ENCODE results near the gene H2BW2. TPM values are rescaled to one million over a fixed set of nuclear protein-coding genes. Genes with fewer than 3 reads are reported as not detected.

H2BW2 gene
- total RNA-seq, 1 donor from 2014 or later: not detected

DNA sequence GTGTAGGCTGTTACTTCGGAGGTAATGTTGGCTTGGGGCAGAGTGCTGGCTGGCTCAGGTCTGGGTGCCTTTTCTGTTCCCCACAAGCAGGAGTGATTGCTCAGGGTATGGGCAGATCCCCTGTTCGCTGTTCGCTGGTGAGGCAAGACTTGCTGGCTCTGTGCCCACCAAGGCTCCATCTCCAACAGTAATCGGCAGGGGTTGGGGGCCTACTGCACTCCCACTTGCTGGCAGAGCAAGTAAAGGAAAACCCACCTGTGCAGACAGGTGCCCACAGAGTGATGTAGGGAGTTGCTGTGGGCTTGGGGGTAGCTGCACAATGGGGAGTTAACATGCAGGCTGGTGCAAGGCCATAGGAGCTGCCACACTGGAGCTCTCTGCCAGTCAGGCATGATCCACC, 44.3 kb downstream of the H2BW2 start:
- peak; percentile 81 for DNase-seq (ENCODE audit: extremely low spot score, unreplicated experiment)
- Mint-ChIP-seq H3K4me3 (ENCODE audit: unreplicated experiment) (no peak overlapping the region), H3K27me3 (ENCODE audit: unreplicated experiment) (no peaks in the 10 kb centered on the region), H3K9me3 (ENCODE audit: unreplicated experiment) (peaks cover 6% of the 10 kb centered on the region), H3K27ac (ENCODE audit: unreplicated experiment) (no peak overlapping the region), H3K36me3 (ENCODE audit: unreplicated experiment) (no peaks in the 10 kb centered on the region), H3K4me1 (ENCODE audit: unreplicated experiment) (no peaks in the 10 kb centered on the region)
- TF ChIP-seq, protein P1, sequence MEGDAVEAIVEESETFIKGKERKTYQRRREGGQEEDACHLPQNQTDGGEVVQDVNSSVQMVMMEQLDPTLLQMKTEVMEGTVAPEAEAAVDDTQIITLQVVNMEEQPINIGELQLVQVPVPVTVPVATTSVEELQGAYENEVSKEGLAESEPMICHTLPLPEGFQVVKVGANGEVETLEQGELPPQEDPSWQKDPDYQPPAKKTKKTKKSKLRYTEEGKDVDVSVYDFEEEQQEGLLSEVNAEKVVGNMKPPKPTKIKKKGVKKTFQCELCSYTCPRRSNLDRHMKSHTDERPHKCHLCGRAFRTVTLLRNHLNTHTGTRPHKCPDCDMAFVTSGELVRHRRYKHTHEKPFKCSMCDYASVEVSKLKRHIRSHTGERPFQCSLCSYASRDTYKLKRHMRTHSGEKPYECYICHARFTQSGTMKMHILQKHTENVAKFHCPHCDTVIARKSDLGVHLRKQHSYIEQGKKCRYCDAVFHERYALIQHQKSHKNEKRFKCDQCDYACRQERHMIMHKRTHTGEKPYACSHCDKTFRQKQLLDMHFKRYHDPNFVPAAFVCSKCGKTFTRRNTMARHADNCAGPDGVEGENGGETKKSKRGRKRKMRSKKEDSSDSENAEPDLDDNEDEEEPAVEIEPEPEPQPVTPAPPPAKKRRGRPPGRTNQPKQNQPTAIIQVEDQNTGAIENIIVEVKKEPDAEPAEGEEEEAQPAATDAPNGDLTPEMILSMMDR (IDR thresholded peaks at IDR 0.05): no peak

DNA sequence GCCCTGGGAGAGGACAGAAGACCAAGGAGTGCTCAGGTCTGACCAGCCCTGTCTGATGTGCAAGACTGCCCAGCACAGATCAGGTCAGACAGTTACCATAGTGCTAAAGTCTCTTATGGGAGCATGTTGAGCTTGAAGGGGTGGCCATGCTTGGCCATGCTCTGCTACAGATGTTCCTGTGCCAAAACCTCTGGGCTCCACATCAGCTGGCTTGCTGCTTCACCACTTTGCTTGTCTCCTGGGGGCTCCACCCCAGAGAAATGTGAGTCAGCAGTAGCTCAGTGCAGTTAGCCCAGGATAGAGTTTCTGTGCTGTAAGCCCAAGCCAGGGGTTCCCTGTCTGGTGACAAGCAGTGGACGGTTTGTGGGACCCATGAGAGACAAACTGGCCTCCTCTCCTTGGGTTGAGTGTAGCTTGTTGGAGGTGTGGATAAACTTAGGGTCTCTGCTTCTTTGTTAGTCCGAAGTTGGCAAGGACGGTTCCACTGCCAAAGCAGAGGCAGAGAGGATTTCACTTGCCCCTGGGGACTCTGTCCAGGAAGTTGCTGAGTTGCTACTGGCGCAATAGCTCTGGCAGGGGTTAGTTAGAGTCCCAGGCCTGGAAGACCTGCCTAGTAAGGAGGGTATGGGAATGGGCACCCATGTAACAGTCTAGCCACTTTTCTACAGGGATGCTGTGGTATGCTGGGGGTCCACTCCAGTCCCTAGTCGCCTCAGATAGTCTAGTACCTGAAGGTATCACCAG, 45.0 kb downstream of the H2BW2 start:
- TF ChIP-seq, protein P1 (IDR thresholded peaks at IDR 0.05): no peak
- Mint-ChIP-seq H3K4me3 (ENCODE audit: unreplicated experiment) (no peak overlapping the region), H3K27me3 (ENCODE audit: unreplicated experiment) (no peaks in the 10 kb centered on the region), H3K36me3 (ENCODE audit: unreplicated experiment) (no peaks in the 10 kb centered on the region), H3K9me3 (ENCODE audit: unreplicated experiment) (peaks cover 6% of the 10 kb centered on the region), H3K27ac (ENCODE audit: unreplicated experiment) (no peak overlapping the region), H3K4me1 (ENCODE audit: unreplicated experiment) (no peaks in the 10 kb centered on the region)
- DNase-seq (ENCODE audit: extremely low spot score, unreplicated experiment): no peak

DNA sequence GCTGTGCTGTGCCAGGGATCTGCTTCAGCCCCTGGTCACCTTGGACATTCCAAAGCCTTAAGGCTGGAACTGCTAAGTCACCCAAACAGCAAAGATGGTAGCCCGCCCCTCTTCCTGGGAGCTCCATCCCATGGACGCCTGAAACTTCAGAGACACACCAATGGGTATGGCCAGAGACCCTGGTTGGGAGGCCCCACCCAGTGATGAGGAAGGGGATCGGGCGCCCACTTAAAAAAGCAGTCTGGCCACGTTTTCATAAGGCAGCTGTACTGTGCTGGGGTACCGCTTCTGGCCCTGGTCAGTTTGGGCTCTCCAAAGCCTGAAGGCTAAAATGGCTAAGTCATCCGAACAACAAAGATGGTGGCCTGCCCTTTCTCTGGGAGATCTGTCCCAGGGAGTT, 45.7 kb downstream of the H2BW2 start:
- no peak overlapping the region for H3K27ac Mint-ChIP-seq (ENCODE audit: unreplicated experiment)
- TF ChIP-seq, protein P1 (IDR thresholded peaks at IDR 0.05): no peak
- no peaks in the 10 kb centered on the region for H3K36me3 Mint-ChIP-seq (ENCODE audit: unreplicated experiment)

DNA sequence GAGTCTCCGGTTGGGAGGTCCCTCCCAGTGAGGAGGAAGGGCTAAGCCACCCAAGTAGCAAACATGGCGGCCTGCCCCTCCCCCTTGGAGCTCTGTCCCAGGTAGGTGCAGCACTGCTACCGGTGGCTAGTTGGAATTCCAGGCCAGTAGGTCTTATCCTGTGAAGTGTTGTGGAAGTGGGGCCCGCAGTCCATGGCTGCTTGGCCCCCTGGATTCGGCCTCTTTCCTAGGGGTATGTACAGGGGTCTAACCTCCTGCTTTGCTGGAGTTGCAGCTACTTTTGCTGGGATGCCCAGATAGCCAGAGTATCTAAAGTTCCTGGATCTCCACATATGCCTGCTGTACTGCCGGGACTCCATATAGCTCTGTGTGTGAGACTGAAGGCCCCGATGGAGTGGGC, 46.2 kb downstream of the H2BW2 start:
- Mint-ChIP-seq H3K9me3 (ENCODE audit: unreplicated experiment) (peaks cover 6% of the 10 kb centered on the region), H3K27me3 (ENCODE audit: unreplicated experiment) (no peaks in the 10 kb centered on the region), H3K4me3 (ENCODE audit: unreplicated experiment) (no peak overlapping the region), H3K27ac (ENCODE audit: unreplicated experiment) (no peak overlapping the region), H3K4me1 (ENCODE audit: unreplicated experiment) (no peaks in the 10 kb centered on the region), H3K36me3 (ENCODE audit: unreplicated experiment) (no peaks in the 10 kb centered on the region)
- TF ChIP-seq, protein P1 (IDR thresholded peaks at IDR 0.05): no peak
- DNase-seq (ENCODE audit: extremely low spot score, unreplicated experiment): no peak

More for the DNA sequence above, 45.7 kb downstream of the H2BW2 start:
- DNase-seq (ENCODE audit: extremely low spot score, unreplicated experiment): no peak
- no peaks in the 10 kb centered on the region for H3K4me1 Mint-ChIP-seq (ENCODE audit: unreplicated experiment)
- no peaks in the 10 kb centered on the region for H3K27me3 Mint-ChIP-seq (ENCODE audit: unreplicated experiment)
- no peak overlapping the region for H3K4me3 Mint-ChIP-seq (ENCODE audit: unreplicated experiment)
- peaks cover 6% of the 10 kb centered on the region for H3K9me3 Mint-ChIP-seq (ENCODE audit: unreplicated experiment)

Other genes with a start within 250 kb of the H2BW2 start
- 2.0 and 2.4 TPM in 2 replicates for gene RAB9B, start 207.7 kb upstream of the H2BW2 start, total RNA-seq
- 13.5 and 16.2 TPM in 2 replicates for gene TMSB15B, start 77.3 kb upstream of the H2BW2 start, total RNA-seq
- not detected in 2 replicates for gene H2BW1, start 26.2 kb upstream of the H2BW2 start, total RNA-seq
- gene TMSB15C, start 36.3 kb downstream of the H2BW2 start, total RNA-seq: 3.9 and 6.8 TPM in 2 replicates
- 5.2 and 6.4 TPM in 2 replicates for gene ZCCHC18, start 72.6 kb downstream of the H2BW2 start, total RNA-seq
- 4.1 and 6.1 TPM in 2 replicates for gene SLC25A53, start 117.1 kb downstream of the H2BW2 start, total RNA-seq
- gene FAM199X, start 126.5 kb downstream of the H2BW2 start, total RNA-seq: 11.2 and 11.7 TPM in 2 replicates
- not detected in 2 replicates for gene ESX1, start 215.0 kb downstream of the H2BW2 start, total RNA-seq

Data from osteocyte (in vitro differentiated cells).